ENCODE data around the gene HHAT.

The HHAT gene

GRCh38 chr1:210313046-210313595, 15.6 kb upstream of the HHAT start:
- in situ Hi-C loops (cut with MboI; ENCODE audit: low sequenced_read_pairs) = no loop called here

GRCh38 chr1:210313921-210314320, 14.8 kb upstream of the HHAT start:
- in situ Hi-C loops (cut with MboI; ENCODE audit: low sequenced_read_pairs) = no loop called here

GRCh38 chr1:210315529-210315928, 13.2 kb upstream of the HHAT start:
- in situ Hi-C loops (cut with MboI; ENCODE audit: low sequenced_read_pairs) = no loop called here

- in situ Hi-C loops (cut with MboI; ENCODE audit: low sequenced_read_pairs) = no loop called here
These were observed 7.6 kb upstream of the HHAT start for GRCh38 chr1:210321131-210321530.

- in situ Hi-C loops (cut with MboI; ENCODE audit: low sequenced_read_pairs) = no loop called here
These were observed 7.2 kb upstream of the HHAT start for GRCh38 chr1:210321552-210321951.

GRCh38 chr1:210323957-210324356, 4.7 kb upstream of the HHAT start:
- in situ Hi-C loops (cut with MboI; ENCODE audit: low sequenced_read_pairs) = no loop called here

GRCh38 chr1:210325026-210325670, 3.6 kb upstream of the HHAT start:
- in situ Hi-C loops (cut with MboI; ENCODE audit: low sequenced_read_pairs) = no loop called here

- in situ Hi-C loops (cut with MboI; ENCODE audit: low sequenced_read_pairs) = no loop called here
These were observed 513 bp upstream of the HHAT start for GRCh38 chr1:210328032-210328745.

GRCh38 chr1:210330279-210330866, 1.7 kb downstream of the HHAT start:
- in situ Hi-C loops (cut with MboI; ENCODE audit: low sequenced_read_pairs) = no loop called here

- in situ Hi-C loops (cut with MboI; ENCODE audit: low sequenced_read_pairs) = no loop called here
These were observed 3.5 kb downstream of the HHAT start for GRCh38 chr1:210332233-210332632.

- in situ Hi-C loops (cut with MboI; ENCODE audit: low sequenced_read_pairs) = no loop called here
These were observed 4.2 kb downstream of the HHAT start for GRCh38 chr1:210332719-210333398.

GRCh38 chr1:210335001-210335400, 6.3 kb downstream of the HHAT start:
- in situ Hi-C loops (cut with MboI; ENCODE audit: low sequenced_read_pairs) = no loop called here

- in situ Hi-C loops (cut with MboI; ENCODE audit: low sequenced_read_pairs) = no loop called here
These were observed 7.7 kb downstream of the HHAT start for GRCh38 chr1:210336362-210336761.

GRCh38 chr1:210339500-210339899, 10.8 kb downstream of the HHAT start:
- in situ Hi-C loops (cut with MboI; ENCODE audit: low sequenced_read_pairs) = no loop called here

GRCh38 chr1:210340311-210340710, 11.6 kb downstream of the HHAT start:
- in situ Hi-C loops (cut with MboI; ENCODE audit: low sequenced_read_pairs) = no loop called here

- in situ Hi-C loops (cut with MboI; ENCODE audit: low sequenced_read_pairs) = no loop called here
These were observed 12.1 kb downstream of the HHAT start for GRCh38 chr1:210340841-210341240.

GRCh38 chr1:210342986-210343780, 14.5 kb downstream of the HHAT start:
- in situ Hi-C loops (cut with MboI; ENCODE audit: low sequenced_read_pairs) = no loop called here

GRCh38 chr1:210344706-210345105, 16.0 kb downstream of the HHAT start:
- in situ Hi-C loops (cut with MboI; ENCODE audit: low sequenced_read_pairs) = no loop called here

GRCh38 chr1:210347112-210347511, 18.4 kb downstream of the HHAT start:
- in situ Hi-C loops (cut with MboI; ENCODE audit: low sequenced_read_pairs) = no loop called here

GRCh38 chr1:210351496-210351895, 22.8 kb downstream of the HHAT start:
- in situ Hi-C loops (cut with MboI; ENCODE audit: low sequenced_read_pairs) = no loop called here

- in situ Hi-C loops (cut with MboI; ENCODE audit: low sequenced_read_pairs) = no loop called here
These were observed 23.9 kb downstream of the HHAT start for GRCh38 chr1:210352575-210352974.
